OCI-LY3 (cell line): ENCODE data around the gene GPD2.

Experiments used
- EZH2phosphoT487 ChIP-seq: fragments of 200-600 bp; shearing (Covaris generic); IDR thresholded peaks from 2 replicates; pipeline ENCODE4 v1.6.1; 2018; ENCODE audit warnings: antibody characterized with exemption, mixed run types, low read depth
- TF ChIP-seq, protein P1 (sequence below): fragments of 200-600, 300-600 bp; sonication (generic); IDR thresholded peaks from 2 replicates; pipeline ENCODE4 v1.5.1; 2014; ENCODE audit warnings: antibody characterized with exemption, low read length, low read depth

DNA sequence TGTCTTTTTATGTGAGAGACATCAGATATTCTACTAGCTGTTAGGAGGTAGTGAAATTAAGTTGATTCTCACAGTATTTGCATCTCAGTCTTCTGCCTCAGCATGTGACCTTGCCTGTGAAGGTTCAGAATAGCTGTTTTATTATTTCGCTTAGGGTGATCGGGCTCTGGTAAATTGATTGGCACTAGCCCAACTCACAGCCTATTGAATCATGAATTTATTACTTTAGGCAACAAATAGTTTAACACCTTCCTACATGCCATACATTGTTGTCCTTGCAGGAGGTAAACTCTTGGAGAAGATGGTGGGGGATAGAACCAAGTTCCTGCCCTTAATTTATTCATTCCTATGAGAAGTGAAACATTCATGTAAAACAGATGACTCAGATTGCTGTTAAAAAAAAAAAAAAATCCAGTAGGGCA, 101.9 kb downstream of the GPD2 start:
- TF ChIP-seq, protein P1, sequence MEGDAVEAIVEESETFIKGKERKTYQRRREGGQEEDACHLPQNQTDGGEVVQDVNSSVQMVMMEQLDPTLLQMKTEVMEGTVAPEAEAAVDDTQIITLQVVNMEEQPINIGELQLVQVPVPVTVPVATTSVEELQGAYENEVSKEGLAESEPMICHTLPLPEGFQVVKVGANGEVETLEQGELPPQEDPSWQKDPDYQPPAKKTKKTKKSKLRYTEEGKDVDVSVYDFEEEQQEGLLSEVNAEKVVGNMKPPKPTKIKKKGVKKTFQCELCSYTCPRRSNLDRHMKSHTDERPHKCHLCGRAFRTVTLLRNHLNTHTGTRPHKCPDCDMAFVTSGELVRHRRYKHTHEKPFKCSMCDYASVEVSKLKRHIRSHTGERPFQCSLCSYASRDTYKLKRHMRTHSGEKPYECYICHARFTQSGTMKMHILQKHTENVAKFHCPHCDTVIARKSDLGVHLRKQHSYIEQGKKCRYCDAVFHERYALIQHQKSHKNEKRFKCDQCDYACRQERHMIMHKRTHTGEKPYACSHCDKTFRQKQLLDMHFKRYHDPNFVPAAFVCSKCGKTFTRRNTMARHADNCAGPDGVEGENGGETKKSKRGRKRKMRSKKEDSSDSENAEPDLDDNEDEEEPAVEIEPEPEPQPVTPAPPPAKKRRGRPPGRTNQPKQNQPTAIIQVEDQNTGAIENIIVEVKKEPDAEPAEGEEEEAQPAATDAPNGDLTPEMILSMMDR: no peak
- TF ChIP-seq EZH2phosphoT487: no peak
